GM19455 (cell line): Measurements from ENCODE around the gene SLC7A6OS.

Source experiments
- ATAC-seq: cut with Tn5 transposase; IDR thresholded peaks from one replicate; pipeline ENCODE4 v1.9.1; 2021; ENCODE audit not compliant: unreplicated experiment

SLC7A6OS gene

DNA sequence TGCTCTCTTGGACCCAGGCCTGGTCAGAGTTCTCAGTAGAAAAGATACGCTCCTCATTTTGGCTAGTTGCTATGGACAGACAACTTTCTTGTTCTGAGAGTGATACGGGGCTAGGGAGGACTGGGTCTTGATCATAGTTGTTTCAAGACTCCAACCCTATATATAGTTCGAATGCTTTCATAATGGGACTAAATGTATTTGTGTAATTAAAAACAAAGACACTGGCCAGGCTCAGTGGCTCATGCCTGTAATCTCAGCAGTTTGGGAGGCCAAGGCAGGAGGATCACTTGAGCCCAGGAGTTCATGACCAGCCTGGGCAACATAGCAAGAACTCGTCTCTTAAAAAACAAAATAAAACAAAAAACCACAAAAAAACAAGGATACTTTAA, 28.7 kb downstream of the SLC7A6OS start:
- ATAC-seq = no peak

DNA sequence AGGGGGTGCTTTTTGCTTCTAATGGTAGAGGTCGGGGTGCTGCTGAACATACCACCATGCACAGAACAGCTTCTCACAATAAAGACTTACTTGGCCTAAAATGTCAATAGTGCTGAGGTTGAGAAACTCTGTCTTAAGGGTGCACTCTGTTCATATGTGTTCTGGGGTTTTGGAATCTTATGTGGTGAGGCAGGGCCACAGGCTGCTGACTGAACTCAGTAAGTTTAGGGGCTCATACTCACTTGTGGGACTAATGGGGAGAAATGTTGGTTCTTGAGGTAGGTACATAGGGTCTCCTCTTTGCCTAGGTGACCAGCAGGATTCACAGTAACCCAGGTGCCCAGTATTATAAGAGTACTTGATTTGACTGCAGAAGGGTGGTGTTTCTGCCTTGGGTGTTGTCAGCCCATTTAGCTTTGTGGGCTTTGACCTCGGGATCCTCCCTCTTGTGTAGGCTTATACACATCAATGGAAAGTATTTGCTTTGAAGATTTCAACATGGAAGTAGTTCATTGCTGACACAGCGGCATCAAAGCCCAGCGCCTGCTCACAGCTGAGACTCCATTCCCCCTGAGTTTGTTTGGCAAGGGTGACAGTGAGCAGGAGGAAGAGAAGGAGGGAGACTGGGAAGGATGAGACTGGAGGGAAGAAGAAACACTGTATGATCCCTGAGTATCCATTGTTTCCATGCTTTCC, 29.2 kb downstream of the SLC7A6OS start:
- ATAC-seq = no peak

DNA sequence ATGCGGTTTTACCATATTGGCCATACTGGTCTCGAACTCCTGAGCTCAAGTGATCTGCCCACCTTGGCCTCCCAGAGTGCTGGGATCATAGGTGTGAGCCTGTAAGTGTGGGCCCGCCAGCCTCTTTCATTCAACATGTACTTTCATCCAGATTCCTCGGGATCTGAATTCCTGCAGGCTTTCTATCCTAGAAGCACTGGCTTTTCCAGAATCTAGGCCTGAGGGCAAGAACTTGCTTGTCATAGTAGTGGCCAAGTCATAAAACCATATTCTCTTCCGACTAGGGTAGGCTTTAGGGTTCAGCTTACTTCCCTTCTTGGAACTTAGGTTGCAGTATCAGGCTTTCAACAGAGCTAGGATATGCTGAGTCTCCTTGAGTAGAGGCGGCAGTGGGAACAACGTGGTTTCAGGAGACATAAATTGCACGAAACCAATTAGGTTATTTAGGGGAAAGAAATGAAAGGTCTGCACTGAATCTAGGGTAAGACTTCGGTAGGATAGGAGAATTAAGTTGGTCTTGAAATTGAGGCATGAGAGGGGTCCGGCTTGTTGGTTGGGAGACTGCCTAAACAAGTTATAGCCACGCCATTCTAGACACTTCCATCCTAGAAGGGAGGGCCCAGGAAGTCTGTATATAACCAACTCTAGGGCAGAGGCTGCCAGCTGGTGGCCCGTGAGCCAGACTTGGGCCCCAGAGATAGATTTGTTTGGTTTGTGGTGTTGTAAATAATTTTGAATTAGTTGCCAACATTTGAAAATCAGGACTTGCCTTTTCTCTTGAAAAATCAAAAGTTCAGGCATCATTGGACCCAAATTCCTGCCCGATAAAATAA, 30.8 kb downstream of the SLC7A6OS start:
- no peak for ATAC-seq

DNA sequence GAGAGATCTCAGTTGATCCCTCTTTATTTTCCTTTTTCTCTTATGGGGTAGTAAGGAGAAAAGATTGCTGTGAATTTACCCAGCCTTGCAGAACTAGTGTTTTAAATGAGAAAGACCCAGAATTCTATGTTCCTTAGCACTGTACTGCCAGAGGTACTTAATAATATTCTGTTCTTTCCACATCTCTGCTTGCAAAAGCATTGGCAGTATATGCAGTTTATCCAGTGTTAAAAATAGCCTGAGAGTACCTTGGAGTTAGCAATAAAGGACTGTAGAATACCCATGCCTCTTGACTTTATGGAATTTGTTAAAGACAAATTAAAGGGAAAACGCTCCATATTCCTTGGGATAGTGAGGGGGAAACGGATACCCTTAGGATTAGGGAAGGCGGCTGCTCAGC, 34.5 kb downstream of the SLC7A6OS start:
- ATAC-seq = no peak

DNA sequence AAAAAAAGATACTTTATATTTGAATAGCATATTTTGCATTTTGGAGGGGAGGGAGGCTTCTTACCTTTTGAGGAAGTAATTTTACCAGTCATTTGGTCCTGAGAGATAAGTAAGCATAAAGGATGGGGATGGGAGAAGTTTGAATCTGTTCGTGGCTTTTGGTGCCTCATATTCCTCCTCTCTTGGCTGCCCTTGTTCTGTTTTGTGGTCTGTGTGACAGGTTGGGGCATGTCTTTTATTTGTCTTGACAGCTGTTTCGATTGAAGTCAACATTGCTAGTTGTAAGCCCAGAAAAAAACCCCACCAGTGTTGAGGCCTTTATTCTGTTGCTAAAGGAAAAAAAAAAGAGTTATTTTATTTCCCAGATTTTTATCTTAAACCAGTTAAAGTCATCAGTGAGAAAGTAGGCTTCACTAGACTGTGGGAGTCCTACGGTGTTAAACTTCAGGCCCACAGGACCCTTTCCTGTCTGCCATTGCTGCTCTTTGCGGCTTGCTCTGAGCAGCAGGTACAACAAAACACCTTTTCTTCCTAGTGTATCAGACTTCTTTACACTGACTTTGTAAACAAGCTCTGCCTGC, 35.0 kb downstream of the SLC7A6OS start:
- ATAC-seq = no peak

DNA sequence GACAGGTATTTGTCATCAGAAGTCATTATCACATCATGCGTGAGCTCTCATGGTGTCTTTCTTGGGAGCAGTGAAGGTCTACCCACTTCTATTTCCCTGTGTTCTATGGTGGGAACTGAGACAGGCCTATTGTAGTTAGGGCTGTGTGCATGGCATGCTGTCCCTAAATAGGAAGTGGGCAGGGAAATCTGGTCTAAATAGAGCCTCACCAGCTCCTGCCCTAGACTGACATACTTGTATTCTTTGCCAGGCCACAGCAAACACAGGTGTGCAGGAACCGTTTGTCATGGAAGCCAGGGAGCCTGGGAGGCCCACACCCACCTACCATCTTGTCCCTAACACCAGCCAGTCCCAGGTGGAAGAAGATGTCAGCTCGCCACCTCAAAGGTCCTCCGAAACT, 36.3 kb downstream of the SLC7A6OS start:
- no peak for ATAC-seq

DNA sequence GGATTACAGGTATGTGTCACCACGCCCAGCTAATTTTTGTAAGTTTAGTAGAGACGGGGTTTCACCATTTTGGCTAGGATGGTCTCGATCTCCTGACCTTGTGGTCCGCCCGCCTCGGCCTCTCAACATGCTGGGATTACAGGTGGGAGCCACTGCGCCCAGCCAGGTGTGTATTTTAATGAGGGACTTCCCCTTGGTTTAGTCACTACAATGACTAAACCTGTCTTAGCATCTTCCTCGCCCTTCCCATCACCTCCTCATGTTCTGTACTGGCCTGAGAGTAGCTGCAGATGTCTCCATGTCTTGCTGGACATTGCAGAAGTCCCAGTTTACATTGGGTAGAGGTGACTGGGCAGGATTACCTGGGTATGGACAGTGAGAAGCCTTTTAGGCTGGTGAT, 36.9 kb downstream of the SLC7A6OS start:
- ATAC-seq = no peak

DNA sequence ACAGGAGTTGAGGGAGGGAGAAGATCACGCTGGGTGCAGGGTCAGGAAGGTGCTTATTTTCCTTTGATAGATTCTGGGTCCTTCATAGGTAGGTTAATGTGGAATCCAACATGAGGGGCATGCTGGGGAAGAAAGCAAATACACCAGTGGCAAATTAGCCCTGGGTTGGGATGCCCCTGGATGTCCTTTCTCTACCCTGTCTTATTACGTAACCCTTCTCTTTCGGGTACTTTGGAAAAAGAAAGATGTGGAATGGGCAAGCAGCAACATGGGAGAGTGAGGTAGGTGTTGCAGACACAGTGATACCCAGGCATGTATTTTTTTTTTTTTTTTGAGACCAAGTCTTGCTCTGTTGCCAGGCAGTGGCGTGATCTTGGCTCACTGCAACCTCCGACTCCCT, 37.3 kb downstream of the SLC7A6OS start:
- ATAC-seq = no peak

DNA sequence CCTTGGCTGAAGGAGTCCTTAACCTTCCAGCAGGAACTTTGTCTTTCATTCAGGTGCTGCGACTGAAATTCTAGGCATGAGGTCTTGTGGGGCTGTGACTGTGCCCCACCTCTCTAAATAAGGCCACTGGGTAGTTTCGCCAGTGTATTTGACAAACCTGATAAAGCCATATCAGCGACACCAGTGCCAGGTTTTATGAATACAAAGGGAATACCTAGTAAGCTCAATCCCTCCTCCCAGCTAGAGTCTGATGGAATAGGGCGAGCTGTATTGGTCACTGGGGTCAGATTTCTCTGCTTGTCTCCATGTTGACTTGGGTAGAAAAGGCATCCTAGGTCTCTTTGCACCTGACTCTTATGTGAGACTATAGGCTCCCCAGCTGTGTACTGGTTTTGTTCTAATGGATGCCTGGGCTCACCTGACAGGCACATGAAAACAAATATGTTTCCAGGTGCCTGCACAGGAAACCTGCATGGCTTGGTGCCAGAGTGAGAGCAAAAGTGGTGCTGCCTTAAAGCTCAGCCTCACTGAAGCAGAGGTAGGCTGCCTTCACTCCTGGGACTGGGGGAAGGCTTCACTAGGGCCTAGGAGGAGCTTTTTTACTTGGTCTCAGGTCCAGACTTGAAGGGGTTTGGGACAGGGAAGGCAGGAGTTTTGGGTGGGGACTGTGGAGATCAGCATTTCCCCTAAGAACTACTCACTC, 38.1 kb downstream of the SLC7A6OS start:
- ATAC-seq = no peak

DNA sequence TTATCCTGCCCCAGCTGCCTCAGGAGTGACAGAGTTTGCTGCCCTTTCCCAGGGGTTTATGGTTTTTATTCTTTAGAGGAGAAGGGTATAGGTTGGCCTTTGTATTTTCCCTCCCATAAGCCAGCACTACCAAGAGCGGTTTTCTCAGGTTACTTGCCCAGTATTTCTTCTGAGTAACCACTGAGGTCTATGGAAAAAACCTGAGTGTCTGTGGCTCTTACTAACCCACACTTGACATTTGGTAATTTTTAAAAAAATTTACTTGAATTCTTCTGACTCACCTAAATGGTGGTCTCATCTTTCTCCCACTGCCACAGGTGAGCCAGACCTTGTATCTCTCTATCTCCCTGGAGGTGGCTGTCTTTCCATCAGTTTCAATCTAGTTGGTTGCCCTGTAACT, 40.4 kb downstream of the SLC7A6OS start:
- ATAC-seq = no peak

DNA sequence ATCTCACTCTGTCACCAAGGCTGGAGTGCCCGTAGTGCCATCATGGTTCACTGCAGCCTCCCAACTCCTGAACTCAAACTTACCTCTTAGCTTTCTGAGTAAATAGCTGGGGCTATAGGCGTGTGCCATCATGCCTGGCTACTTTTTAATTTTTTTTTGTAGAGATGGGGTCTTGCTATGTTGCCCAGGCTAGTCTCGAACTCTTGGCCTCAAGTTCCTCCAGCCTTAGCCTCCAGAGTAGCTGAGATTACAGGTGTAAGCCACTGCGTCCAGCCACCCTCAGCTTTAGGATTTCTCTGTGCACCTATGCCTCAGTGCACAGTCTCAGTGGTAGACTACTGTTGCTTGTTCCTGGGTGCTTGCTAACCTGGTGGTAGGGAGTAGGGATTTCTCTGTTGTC, 41.0 kb downstream of the SLC7A6OS start:
- no peak for ATAC-seq

DNA sequence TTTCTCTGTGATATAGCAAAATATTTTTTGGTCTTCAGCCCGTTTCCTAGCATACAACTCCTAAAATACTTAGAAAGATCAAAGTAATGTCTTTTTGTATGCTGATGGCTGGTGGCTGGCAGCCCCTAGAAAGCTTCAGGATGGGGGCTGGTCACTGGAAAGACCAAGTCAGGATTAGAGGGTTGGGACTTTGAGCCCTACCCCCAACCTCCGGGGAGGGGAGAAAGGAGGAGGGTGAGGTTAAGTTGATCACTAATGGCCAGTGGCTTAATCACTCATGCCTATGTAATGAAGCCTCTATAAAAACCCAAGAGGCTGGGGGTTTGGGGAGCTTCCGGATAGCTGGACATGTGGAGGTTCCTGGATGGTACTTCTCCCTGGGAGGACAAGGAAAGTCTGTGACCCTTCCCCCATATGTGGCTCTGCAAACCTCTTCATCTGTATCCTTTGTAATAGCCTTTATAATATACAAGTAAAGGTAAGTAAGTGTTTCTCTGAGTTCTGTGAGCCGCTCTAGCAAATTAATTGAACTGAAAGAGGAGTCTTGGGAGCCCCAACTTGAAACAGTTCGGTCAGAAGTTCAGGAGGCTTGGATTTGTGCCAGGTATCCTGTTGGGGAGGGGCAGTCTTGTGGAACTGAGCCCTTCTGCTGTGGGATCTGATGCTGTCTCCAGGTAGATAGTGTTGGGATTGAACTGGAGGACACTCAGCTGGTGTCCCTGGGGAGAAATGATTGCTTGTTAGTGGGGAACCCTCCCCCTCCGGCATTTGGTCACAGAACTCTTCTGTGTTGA, 42.9 kb downstream of the SLC7A6OS start:
- no peak for ATAC-seq

DNA sequence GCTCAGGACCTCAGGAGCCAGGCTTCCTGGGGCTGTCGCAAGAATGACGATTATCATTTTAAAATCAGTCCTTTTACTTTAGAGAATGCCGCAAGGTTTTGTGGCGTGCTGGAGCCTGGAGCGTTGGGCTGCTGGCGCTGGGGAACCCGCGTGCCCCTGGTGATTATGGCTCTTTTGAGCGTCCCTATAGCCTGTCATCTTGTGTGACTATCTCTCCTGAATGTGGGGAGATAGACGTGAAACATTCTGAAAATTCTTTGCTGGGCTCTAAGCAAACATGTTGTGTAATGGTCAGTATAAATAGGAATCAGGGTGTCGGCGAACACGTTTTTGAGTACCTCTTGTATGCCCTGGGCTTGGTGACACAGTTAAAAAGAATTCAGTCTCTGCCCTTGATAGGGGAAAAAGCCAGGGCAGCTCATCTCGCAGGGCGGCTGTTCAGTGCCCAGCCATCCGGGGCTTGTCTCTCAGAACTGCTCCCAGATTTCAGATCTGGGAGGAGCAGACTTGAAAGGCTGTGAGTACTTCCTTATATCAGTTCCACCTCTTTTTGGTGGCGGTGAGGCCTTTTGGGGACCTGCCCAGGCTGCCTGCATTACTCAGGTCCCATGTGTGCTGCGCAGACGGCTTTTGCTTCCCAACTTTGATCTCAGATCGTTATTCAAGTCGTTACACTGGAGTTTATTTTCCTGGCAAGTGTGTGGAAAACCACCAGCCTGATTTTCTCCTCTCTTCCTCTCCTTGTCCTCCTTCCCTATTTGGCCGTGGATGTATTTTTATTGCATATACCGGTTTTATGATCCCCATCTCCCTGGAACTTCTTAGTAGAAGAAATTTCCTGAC, 45.4 kb downstream of the SLC7A6OS start:
- peak; percentile 4 for ATAC-seq

DNA sequence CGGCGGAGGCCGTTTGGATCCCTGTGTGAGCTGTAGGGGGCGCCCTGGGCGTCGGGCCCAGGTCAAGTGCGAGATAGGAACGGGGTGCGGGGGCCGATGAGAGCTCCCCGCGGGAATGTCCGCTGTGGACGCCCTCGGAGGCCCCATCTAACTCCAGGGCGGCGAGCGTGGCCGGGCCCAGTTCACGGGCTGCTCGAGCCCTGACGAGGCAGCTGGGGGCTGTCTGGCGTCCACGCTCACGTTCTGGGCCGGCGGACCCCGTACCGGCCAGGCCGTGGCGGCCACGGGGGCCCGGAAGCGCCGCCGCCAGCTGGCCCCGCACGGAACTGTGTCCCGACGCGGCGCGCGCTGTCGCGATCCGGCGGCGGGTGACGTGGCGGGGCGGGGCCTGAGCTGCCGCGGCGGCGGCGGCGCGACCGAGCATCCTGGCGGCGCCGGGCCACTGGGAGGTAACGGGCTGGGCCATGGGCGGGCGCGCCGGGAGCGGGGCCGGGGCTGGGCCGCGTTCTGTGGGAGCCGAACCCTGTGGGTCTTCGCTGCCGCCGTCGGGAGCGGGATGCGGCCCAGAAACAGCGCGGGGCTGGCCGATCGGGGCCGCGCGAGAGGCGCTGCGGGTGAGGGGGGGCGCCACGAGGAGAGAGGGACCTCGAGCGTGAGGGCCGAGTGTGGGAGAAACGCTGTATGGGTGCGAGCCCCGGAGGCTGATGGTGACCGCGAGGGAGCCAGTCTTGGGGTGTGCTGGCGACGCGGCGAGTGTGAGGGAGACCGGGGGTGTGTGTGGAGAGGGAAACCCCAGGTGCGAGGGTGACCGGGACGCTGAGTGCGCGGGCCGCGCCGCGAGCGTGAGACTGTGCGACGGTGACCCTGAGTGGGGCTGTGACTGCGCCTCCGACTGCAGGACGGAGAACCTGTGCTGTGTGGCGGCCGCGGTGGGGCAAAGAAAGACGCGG, 46.3 kb downstream of the SLC7A6OS start, which contains the start of gene SLC7A6:
SLC7A6 (plus strand) TSS at position 399 of the 950 bp plus-strand sequence. CDS start 10,201 bp downstream, outside the sequence.
- peak; percentile 58 for ATAC-seq

DNA sequence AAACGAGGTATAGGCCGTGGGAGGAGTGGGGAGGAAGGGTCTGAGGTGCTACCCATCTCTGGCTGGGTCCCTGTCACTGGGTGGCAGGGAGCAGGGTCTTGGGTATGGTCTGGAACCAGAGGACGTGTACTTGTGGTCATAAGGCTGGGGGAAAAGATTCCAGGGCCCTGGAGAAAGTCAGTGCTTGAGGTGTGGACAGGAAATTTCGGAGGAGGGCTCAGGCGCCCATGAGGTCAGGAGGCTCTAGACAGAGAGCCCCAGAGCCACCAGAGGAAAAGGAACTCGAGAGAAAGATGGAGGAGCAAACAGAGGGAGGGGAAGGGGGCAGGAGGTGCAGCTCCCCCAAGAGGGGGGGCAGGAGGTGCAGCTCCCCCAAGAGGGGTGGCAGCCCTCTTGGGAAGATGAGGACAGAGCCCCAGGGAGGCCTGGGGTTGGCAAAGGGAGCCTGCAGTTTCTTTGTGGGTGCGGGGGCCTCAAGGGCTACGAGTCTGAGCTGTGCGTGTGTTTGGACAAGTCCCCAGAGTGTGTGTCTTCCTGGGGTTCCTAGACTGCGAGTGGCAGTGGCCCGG, 47.1 kb downstream of the SLC7A6OS start:
- no peak for ATAC-seq

DNA sequence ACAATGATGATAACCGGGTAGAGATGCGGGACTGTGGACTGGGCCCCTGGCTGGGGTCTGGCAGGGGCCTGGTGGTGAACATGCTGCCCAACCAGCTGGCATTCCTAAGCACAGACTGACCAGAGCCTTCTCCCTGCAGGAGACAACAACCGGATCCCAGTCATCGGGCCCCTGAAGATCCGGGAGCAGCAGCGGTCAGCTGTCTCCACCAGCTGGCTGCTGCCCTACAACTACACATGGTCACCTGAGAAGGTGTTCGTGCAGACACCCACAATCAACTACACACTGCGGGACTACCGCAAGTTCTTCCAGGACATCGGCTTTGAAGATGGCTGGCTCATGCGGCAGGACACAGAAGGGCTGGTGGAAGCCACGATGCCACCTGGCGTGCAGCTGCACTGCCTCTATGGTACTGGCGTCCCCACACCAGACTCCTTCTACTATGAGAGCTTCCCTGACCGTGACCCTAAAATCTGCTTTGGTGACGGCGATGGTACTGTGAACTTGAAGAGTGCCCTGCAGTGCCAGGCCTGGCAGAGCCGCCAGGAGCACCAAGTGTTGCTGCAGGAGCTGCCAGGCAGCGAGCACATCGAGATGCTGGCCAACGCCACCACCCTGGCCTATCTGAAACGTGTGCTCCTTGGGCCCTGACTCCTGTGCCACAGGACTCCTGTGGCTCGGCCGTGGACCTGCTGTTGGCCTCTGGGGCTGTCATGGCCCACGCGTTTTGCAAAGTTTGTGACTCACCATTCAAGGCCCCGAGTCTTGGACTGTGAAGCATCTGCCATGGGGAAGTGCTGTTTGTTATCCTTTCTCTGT, 51.5 kb downstream of the SLC7A6OS start:
- ATAC-seq = no peak
